ENCODE measurements around the gene MAGI2.

DNA sequence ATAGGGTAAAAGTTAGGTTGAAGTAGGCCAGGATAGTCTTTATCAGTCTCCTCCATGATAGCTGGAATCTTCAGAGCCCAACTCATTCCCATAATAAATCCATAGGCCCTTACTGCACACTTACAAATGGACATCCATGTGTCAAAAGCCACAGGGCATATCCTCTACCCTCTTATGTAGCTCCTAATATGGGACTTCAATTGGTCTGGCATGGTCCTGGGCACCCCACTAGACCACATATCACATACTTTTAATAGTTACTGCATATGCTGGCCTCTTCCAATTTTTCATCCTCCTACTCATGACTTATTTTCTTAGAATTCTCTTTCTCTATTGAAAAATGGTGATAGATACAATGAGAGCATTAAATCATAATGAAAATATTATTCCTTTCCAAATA is 169.3 kb downstream of the MAGI2 start:
- TF ChIP-seq, protein P1, sequence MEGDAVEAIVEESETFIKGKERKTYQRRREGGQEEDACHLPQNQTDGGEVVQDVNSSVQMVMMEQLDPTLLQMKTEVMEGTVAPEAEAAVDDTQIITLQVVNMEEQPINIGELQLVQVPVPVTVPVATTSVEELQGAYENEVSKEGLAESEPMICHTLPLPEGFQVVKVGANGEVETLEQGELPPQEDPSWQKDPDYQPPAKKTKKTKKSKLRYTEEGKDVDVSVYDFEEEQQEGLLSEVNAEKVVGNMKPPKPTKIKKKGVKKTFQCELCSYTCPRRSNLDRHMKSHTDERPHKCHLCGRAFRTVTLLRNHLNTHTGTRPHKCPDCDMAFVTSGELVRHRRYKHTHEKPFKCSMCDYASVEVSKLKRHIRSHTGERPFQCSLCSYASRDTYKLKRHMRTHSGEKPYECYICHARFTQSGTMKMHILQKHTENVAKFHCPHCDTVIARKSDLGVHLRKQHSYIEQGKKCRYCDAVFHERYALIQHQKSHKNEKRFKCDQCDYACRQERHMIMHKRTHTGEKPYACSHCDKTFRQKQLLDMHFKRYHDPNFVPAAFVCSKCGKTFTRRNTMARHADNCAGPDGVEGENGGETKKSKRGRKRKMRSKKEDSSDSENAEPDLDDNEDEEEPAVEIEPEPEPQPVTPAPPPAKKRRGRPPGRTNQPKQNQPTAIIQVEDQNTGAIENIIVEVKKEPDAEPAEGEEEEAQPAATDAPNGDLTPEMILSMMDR (conservative IDR thresholded peaks at IDR 0.05; ENCODE audit: low read length) = no peak
- TF ChIP-seq EZH2phosphoT487 (IDR thresholded peaks at IDR 0.05; ENCODE audit: borderline replicate concordance) = no peak

Data from Loucy (cell line).